ENCODE results near the gene ROBO1. TPM values are rescaled to one million over a fixed set of nuclear protein-coding genes. Genes with fewer than 3 reads are reported as not detected.

The ROBO1 gene
- total RNA-seq, 1 donor from 2014 or later: 71.7 TPM

DNA sequence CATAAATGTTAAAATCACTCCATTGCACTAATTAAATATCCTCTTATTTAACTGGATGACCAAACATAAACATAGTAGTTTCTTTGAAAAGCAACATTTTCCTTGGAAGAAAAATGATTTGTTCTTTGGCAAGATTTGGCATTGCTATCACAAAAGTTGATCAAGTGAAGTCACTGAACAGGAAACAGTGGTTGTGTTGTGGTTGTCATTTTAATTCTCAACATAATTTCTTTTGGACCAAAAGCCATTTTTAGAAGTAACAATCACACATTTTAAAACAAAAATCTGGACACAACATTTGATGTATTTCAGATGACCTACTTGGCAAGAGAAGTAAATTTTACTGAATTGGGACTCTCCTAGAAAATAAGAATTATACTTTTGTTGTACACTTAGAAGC, 872.3 kb downstream of the ROBO1 start:
- no peaks in the 10 kb centered on the region for H3K9me3 Mint-ChIP-seq (ENCODE audit: unreplicated experiment)
- DNase-seq (ENCODE audit: low read depth): peak; percentile 85
- no peaks in the 10 kb centered on the region for H3K27me3 Mint-ChIP-seq (ENCODE audit: low read depth, unreplicated experiment)
- no peak overlapping the region for H3K4me3 ChIP-seq (ENCODE audit: insufficient read depth, low read depth, low read length)
- H3K79me2 ChIP-seq (ENCODE audit: insufficient read depth, low read length): no peaks in the 10 kb centered on the region
- no peaks in the 10 kb centered on the region for H3K9me3 ChIP-seq (ENCODE audit: insufficient read depth, low read depth, low read length)
- peaks cover 4% of the 10 kb centered on the region for H3K4me1 ChIP-seq (ENCODE audit: insufficient read depth, low read length)
- H4K20me1 ChIP-seq (ENCODE audit: insufficient read depth, low read length): peaks cover 8% of the 10 kb centered on the region
- H2AFZ ChIP-seq (ENCODE audit: low read depth, low read length): no peak overlapping the region
- no peaks in the 10 kb centered on the region for H3K36me3 ChIP-seq (ENCODE audit: insufficient read depth, low read length)
- no peak overlapping the region for H3K27ac Mint-ChIP-seq (ENCODE audit: unreplicated experiment)
- no peak overlapping the region for H3K9ac ChIP-seq (ENCODE audit: low read length)
- peak overlapping the region; percentile 61 for H3K4me3 Mint-ChIP-seq (ENCODE audit: unreplicated experiment)
- no peak overlapping the region for H3K4me2 ChIP-seq (ENCODE audit: low read length)
- no peaks in the 10 kb centered on the region for H3K27me3 ChIP-seq (ENCODE audit: insufficient read depth, low read length)
- no peak overlapping the region for H3K27ac ChIP-seq (ENCODE audit: low read depth, low read length)
- peaks cover 25% of the 10 kb centered on the region for H3K4me1 Mint-ChIP-seq (ENCODE audit: low read depth, unreplicated experiment)
- no peak for TF ChIP-seq EZH2 (IDR thresholded peaks at IDR 0.05; ENCODE audit: insufficient read depth, low read length)
- TF ChIP-seq, protein P1, sequence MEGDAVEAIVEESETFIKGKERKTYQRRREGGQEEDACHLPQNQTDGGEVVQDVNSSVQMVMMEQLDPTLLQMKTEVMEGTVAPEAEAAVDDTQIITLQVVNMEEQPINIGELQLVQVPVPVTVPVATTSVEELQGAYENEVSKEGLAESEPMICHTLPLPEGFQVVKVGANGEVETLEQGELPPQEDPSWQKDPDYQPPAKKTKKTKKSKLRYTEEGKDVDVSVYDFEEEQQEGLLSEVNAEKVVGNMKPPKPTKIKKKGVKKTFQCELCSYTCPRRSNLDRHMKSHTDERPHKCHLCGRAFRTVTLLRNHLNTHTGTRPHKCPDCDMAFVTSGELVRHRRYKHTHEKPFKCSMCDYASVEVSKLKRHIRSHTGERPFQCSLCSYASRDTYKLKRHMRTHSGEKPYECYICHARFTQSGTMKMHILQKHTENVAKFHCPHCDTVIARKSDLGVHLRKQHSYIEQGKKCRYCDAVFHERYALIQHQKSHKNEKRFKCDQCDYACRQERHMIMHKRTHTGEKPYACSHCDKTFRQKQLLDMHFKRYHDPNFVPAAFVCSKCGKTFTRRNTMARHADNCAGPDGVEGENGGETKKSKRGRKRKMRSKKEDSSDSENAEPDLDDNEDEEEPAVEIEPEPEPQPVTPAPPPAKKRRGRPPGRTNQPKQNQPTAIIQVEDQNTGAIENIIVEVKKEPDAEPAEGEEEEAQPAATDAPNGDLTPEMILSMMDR (IDR thresholded peaks at IDR 0.05; ENCODE audit: insufficient read depth, low read depth, low read length): no peak
- FAIRE-seq: peak; percentile 94
- peaks cover 7% of the 10 kb centered on the region for H3K36me3 Mint-ChIP-seq (ENCODE audit: low read depth, unreplicated experiment)

DNA sequence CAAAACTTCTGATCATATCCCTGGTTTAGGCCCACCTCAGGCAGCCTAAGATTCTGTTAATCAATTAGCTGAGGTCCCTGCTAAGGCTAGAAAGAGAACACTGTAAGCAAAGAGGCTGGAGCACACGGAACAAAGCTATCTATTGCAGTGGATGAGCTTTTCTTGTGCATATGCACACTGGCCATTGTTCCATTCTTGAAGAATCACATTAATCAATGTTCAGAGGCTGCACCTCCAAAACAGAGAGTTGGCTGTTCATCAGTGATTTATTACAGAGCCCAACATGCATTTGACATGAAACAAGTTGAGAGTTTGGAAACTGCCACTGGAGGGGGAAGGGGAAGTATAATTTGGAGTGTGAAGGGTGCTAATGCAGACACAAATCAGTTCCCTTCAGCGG, 873.0 kb downstream of the ROBO1 start:
- Histone ChIP-seq H3K4me2 (ENCODE audit: low read length) (no peak overlapping the region), H2AFZ (ENCODE audit: low read depth, low read length) (no peak overlapping the region), H3K27ac (ENCODE audit: low read depth, low read length) (no peak overlapping the region), H4K20me1 (ENCODE audit: insufficient read depth, low read length) (peaks cover 8% of the 10 kb centered on the region), H3K9me3 (ENCODE audit: insufficient read depth, low read depth, low read length) (no peaks in the 10 kb centered on the region), H3K4me1 (ENCODE audit: insufficient read depth, low read length) (peaks cover 2% of the 10 kb centered on the region), H3K36me3 (ENCODE audit: insufficient read depth, low read length) (no peaks in the 10 kb centered on the region), H3K27me3 (ENCODE audit: insufficient read depth, low read length) (no peaks in the 10 kb centered on the region), H3K4me3 (ENCODE audit: insufficient read depth, low read depth, low read length) (no peak overlapping the region), H3K9ac (ENCODE audit: low read length) (no peak overlapping the region), H3K79me2 (ENCODE audit: insufficient read depth, low read length) (no peaks in the 10 kb centered on the region)
- Mint-ChIP-seq H3K36me3 (ENCODE audit: low read depth, unreplicated experiment) (peaks cover 9% of the 10 kb centered on the region), H3K27ac (ENCODE audit: unreplicated experiment) (no peak overlapping the region), H3K9me3 (ENCODE audit: unreplicated experiment) (no peaks in the 10 kb centered on the region), H3K27me3 (ENCODE audit: low read depth, unreplicated experiment) (no peaks in the 10 kb centered on the region), H3K4me1 (ENCODE audit: low read depth, unreplicated experiment) (peaks cover 24% of the 10 kb centered on the region), H3K4me3 (ENCODE audit: unreplicated experiment) (peak overlapping the region; percentile 42)
- DNase-seq (ENCODE audit: low read depth) (no peak), FAIRE-seq (no peak)
- TF ChIP-seq, protein P1 (IDR thresholded peaks at IDR 0.05; ENCODE audit: insufficient read depth, low read depth, low read length): no peak
- no peak for TF ChIP-seq EZH2 (IDR thresholded peaks at IDR 0.05; ENCODE audit: insufficient read depth, low read length)

DNA sequence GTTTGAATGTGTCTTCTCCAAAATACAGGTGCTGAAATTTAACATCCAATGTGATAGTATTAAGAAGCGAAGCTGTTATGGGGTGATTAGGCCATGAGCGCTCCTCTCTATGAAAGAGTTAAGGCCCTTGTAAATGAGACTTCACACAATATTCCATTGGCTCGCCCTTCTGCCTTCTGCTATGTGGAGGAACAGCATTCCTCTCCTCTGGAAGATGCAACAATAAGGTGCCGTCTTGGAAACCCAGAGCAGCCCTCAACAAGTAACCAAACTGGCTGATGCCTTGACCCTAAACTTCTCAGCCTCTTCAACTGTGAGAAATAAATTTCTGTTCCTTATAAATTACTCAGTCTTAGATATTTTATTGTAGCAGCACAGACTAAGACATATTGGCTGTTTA, 874.6 kb downstream of the ROBO1 start:
- H3K27me3 ChIP-seq (ENCODE audit: insufficient read depth, low read length): no peaks in the 10 kb centered on the region
- H3K36me3 ChIP-seq (ENCODE audit: insufficient read depth, low read length): no peaks in the 10 kb centered on the region
- DNase-seq (ENCODE audit: low read depth) (no peak), FAIRE-seq (no peak)
- peaks cover 33% of the 10 kb centered on the region for H3K4me1 Mint-ChIP-seq (ENCODE audit: low read depth, unreplicated experiment)
- H3K9ac ChIP-seq (ENCODE audit: low read length): no peak overlapping the region
- peaks cover 8% of the 10 kb centered on the region for H4K20me1 ChIP-seq (ENCODE audit: insufficient read depth, low read length)
- no peak overlapping the region for H3K27ac Mint-ChIP-seq (ENCODE audit: unreplicated experiment)
- H3K79me2 ChIP-seq (ENCODE audit: insufficient read depth, low read length): no peaks in the 10 kb centered on the region
- H3K4me2 ChIP-seq (ENCODE audit: low read length): no peak overlapping the region
- peaks cover 10% of the 10 kb centered on the region for H3K36me3 Mint-ChIP-seq (ENCODE audit: low read depth, unreplicated experiment)
- H3K27ac ChIP-seq (ENCODE audit: low read depth, low read length): no peak overlapping the region
- H3K9me3 ChIP-seq (ENCODE audit: insufficient read depth, low read depth, low read length): no peaks in the 10 kb centered on the region
- H3K4me3 Mint-ChIP-seq (ENCODE audit: unreplicated experiment): no peak overlapping the region
- H3K4me3 ChIP-seq (ENCODE audit: insufficient read depth, low read depth, low read length): no peak overlapping the region
- H3K27me3 Mint-ChIP-seq (ENCODE audit: low read depth, unreplicated experiment): no peaks in the 10 kb centered on the region
- H3K9me3 Mint-ChIP-seq (ENCODE audit: unreplicated experiment): no peaks in the 10 kb centered on the region
- H2AFZ ChIP-seq (ENCODE audit: low read depth, low read length): no peak overlapping the region
- TF ChIP-seq, protein P1 (IDR thresholded peaks at IDR 0.05; ENCODE audit: insufficient read depth, low read depth, low read length): no peak
- no peak for TF ChIP-seq EZH2 (IDR thresholded peaks at IDR 0.05; ENCODE audit: insufficient read depth, low read length)
- no peaks in the 10 kb centered on the region for H3K4me1 ChIP-seq (ENCODE audit: insufficient read depth, low read length)
